HepG2 (cell line): Measurements from ENCODE around the gene SMURF1. TPM values are rescaled to one million over a fixed set of nuclear protein-coding genes. Genes with fewer than 3 reads are reported as not detected.

Experiments used
- GFI1 ChIP-seq: sonication (generic); formaldehyde crosslinking; IDR thresholded peaks from 2 replicates; pipeline ENCODE4 v1.5.0; 2020; ENCODE audit warnings: missing genetic modification reagents, mild to moderate bottlenecking, borderline replicate concordance
- KDM3A ChIP-seq: IDR thresholded peaks from 2 replicates; pipeline ENCODE4 v1.6.1; 2018; ENCODE audit warnings: low read depth, missing compliant biosample characterization
- KDM4B ChIP-seq: sonication (generic); formaldehyde crosslinking; IDR thresholded peaks from 2 replicates; pipeline ENCODE4 v1.4.0; 2020; ENCODE audit warnings: missing genetic modification reagents
- NFYC ChIP-seq: IDR thresholded peaks from 2 replicates; pipeline ENCODE4 v1.6.1; 2016; ENCODE audit warnings: missing genetic modification reagents, missing compliant biosample characterization
- PPARG ChIP-seq: conservative IDR thresholded peaks from 2 replicates; pipeline ENCODE4 v1.6.1; 2016; ENCODE audit warnings: missing biosample characterization, missing genetic modification reagents
- REPIN1 ChIP-seq: sonication (generic); formaldehyde crosslinking; IDR thresholded peaks from 2 replicates; pipeline ENCODE4 v1.8.0; 2022; ENCODE audit warnings: missing genetic modification reagents, low read depth, mild to moderate bottlenecking, borderline replicate concordance
- SIX1 ChIP-seq: sonication (generic); formaldehyde crosslinking; IDR thresholded peaks from 2 replicates; pipeline ENCODE4 v1.4.0; 2020; ENCODE audit warnings: missing genetic modification reagents, borderline replicate concordance
- SMAD3 ChIP-seq: sonication (generic); formaldehyde crosslinking; IDR thresholded peaks from 2 replicates; pipeline ENCODE4 v1.4.0; 2020; ENCODE audit warnings: missing genetic modification reagents
- TOPORS ChIP-seq: sonication (generic); formaldehyde crosslinking; IDR thresholded peaks from 2 replicates; pipeline ENCODE4 v1.8.0; 2023; ENCODE audit warnings: mild to moderate bottlenecking, missing genetic modification reagents
- ZNF143 ChIP-seq: sonication (generic); formaldehyde crosslinking; IDR thresholded peaks from 2 replicates; pipeline ENCODE4 v1.4.0; 2020; ENCODE audit warnings: missing genetic modification reagents
- ZNF317 ChIP-seq: sonication (generic); formaldehyde crosslinking; IDR thresholded peaks from 2 replicates; pipeline ENCODE4 v1.5.0; 2020; ENCODE audit warnings: mild to moderate bottlenecking, missing genetic modification reagents
- ZNF441 ChIP-seq: sonication (generic); formaldehyde crosslinking; IDR thresholded peaks from 2 replicates; pipeline ENCODE4 v1.7.0; 2021; ENCODE audit warnings: missing genetic modification reagents, borderline replicate concordance
- ZNF543 ChIP-seq: sonication (generic); formaldehyde crosslinking; IDR thresholded peaks from 2 replicates; pipeline ENCODE4 v1.4.0; 2020; ENCODE audit warnings: mild to moderate bottlenecking, missing genetic modification reagents
- ZNF766 ChIP-seq: sonication (generic); formaldehyde crosslinking; IDR thresholded peaks from 2 replicates; pipeline ENCODE4 v1.5.0; 2020; ENCODE audit warnings: missing genetic modification reagents, borderline replicate concordance
- polyA plus RNA-seq, 8 experiments: library from polyadenylated mRNA; depleted of rRNA in 3 of 8; stranded (reverse) in 7 of 8; unstranded in 1 of 8; fragments of >200 nt; fragmentation: Illumina TruSeq in 4 of 8; extraction: Trizol in 4 of 8; gene quantifications; 2 replicates each; pipeline versions ENCODE4 v1.2.1 to v1.2.3, GENCODE V29; 2011 to 2016; ENCODE audit warnings: low read depth in 4 of 8, missing spikeins in 1 of 8, mixed read lengths in 1 of 8; ENCODE audit not compliant: insufficient read depth in 1 of 8
- total RNA-seq, 5 experiments: library from RNA; depleted of rRNA; stranded (reverse); fragments of >200 nt; fragmentation: Illumina TruSeq; extraction: Trizol; gene quantifications; 2 replicates each; pipeline ENCODE4 v1.2.3, GENCODE V29; 2016; ENCODE audit warnings: low read depth in 1 of 5
- TF ChIP-seq, protein P1 (sequence below), 2 experiments: sonication (generic) in 1 of 2; formaldehyde crosslinking in 1 of 2; IDR thresholded peaks; 2 replicates each; pipeline versions ENCODE4 v1.4.0 to v1.6.1; 2016 to 2020; ENCODE audit warnings: borderline replicate concordance in 1 of 2, low read depth in 1 of 2, mild to moderate bottlenecking in 1 of 2, missing genetic modification reagents in 1 of 2
- TF ChIP-seq, protein P2 (sequence below): IDR thresholded peaks from 2 replicates; pipeline ENCODE4 v1.6.1; 2016; ENCODE audit warnings: missing compliant biosample characterization, missing genetic modification reagents, borderline replicate concordance
- TF ChIP-seq, protein P3 (sequence below): sonication (generic); formaldehyde crosslinking; IDR thresholded peaks from 2 replicates; pipeline ENCODE4 v1.8.0; 2022; ENCODE audit warnings: mild to moderate bottlenecking, missing genetic modification reagents, borderline replicate concordance
- TF ChIP-seq, protein P4 (sequence below): sonication (generic); formaldehyde crosslinking; IDR thresholded peaks from 2 replicates; pipeline ENCODE4 v1.4.0; 2020; ENCODE audit warnings: missing genetic modification reagents
- TF ChIP-seq, protein P5 (sequence below): sonication (generic); formaldehyde crosslinking; IDR thresholded peaks from 2 replicates; pipeline ENCODE4 v1.4.0; 2020; ENCODE audit warnings: missing genetic modification reagents

Gene SMURF1
- total and polyA plus RNA-seq, 2 of the 13 experiments (the other 11 are each of a cell fraction or from before 2014, with no cell fraction given) = 8.3 to 11.1 TPM

DNA sequence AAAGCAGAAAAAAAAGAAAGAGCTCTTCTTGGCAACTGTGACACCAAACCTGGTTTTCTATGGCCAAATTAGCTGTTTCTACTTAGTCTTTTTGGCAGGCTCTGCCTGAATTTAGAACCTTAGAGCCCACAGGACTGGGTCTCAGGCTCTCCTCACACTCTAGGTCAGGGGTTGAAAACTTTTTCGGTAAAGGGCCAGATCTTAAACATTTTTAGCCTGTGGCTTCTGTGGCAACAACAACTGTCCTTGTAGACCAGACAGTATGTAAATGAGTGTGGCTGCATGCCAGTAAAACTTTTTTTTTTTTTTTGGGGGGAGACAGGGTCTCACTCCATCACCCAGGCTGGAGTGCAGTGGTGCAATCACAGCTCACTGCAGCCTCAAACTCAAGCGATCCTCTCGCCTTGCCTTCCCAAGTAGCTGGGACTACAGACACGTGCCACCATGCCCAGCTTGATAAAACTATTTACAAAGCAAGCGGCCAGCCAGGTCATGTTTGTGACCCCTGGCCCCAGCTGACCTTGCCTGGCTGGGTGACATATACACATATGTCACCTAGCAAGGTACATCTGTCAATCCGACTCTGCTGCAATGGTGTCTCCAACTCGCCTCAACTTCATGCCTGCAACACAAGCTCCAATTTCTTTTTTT is 46.6 kb upstream of the SMURF1 start (continued):
- TF ChIP-seq, protein P1, sequence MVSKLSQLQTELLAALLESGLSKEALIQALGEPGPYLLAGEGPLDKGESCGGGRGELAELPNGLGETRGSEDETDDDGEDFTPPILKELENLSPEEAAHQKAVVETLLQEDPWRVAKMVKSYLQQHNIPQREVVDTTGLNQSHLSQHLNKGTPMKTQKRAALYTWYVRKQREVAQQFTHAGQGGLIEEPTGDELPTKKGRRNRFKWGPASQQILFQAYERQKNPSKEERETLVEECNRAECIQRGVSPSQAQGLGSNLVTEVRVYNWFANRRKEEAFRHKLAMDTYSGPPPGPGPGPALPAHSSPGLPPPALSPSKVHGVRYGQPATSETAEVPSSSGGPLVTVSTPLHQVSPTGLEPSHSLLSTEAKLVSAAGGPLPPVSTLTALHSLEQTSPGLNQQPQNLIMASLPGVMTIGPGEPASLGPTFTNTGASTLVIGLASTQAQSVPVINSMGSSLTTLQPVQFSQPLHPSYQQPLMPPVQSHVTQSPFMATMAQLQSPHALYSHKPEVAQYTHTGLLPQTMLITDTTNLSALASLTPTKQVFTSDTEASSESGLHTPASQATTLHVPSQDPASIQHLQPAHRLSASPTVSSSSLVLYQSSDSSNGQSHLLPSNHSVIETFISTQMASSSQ (IDR thresholded peaks at IDR 0.05; ENCODE audit: low read depth) = no peak
- TF ChIP-seq, protein P1 (CRISPR knock-in tag; IDR thresholded peaks at IDR 0.05; ENCODE audit: borderline replicate concordance) = no peak
- TF ChIP-seq ZNF441 (CRISPR knock-in tag) (peak; percentile 77; the same call in 1 of the 2 replicates), TOPORS (CRISPR knock-in tag) (peak; percentile 80; the same call in 1 of the 2 replicates), NFYC (CRISPR knock-in tag) (no peak), KDM4B (CRISPR knock-in tag) (peak; percentile 78; the same call in 1 of the 2 replicates), ZNF317 (CRISPR knock-in tag) (0 out of 2 replicates have a peak, but pooled peaks have one; percentile 20), GFI1 (CRISPR knock-in tag) (peak; percentile 94), ZNF766 (CRISPR knock-in tag) (peak; percentile 53; the same call in 1 of the 2 replicates), KDM3A (CRISPR knock-in tag) (peak; percentile 42; the same call in 1 of the 2 replicates), SMAD3 (CRISPR knock-in tag) (peak; percentile 86; the same call in 1 of the 2 replicates), ZNF143 (CRISPR knock-in tag) (peak; percentile 15; the same call in 1 of the 2 replicates), SIX1 (CRISPR knock-in tag) (peak; percentile 53; the same call in 1 of the 2 replicates), PPARG (CRISPR knock-in tag) (peak; percentile 80), ZNF543 (CRISPR knock-in tag) (no peak), REPIN1 (CRISPR knock-in tag) (peak; percentile 92)
- TF ChIP-seq, protein P2, sequence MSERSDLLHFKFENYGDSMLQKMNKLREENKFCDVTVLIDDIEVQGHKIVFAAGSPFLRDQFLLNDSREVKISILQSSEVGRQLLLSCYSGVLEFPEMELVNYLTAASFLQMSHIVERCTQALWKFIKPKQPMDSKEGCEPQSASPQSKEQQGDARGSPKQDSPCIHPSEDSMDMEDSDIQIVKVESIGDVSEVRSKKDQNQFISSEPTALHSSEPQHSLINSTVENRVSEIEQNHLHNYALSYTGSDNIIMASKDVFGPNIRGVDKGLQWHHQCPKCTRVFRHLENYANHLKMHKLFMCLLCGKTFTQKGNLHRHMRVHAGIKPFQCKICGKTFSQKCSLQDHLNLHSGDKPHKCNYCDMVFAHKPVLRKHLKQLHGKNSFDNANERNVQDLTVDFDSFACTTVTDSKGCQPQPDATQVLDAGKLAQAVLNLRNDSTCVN = 0 out of 2 replicates have a peak, but pooled peaks have one; percentile 31
- TF ChIP-seq, protein P3, sequence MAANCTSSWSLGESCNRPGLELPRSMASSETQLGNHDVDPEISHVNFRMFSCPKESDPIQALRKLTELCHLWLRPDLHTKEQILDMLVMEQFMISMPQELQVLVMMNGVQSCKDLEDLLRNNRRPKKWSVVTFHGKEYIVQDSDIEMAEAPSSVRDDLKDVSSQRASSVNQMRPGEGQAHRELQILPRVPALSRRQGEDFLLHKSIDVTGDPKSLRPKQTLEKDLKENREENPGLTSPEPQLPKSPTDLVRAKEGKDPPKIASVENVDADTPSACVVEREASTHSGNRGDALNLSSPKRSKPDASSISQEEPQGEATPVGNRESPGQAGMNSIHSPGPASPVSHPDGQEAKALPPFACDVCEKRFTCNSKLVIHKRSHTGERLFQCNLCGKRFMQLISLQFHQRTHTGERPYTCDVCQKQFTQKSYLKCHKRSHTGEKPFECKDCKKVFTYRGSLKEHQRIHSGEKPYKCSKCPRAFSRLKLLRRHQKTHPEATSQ (CRISPR knock-in tag) = 0 out of 2 replicates have a peak, but pooled peaks have one; percentile 34
- TF ChIP-seq, protein P4, sequence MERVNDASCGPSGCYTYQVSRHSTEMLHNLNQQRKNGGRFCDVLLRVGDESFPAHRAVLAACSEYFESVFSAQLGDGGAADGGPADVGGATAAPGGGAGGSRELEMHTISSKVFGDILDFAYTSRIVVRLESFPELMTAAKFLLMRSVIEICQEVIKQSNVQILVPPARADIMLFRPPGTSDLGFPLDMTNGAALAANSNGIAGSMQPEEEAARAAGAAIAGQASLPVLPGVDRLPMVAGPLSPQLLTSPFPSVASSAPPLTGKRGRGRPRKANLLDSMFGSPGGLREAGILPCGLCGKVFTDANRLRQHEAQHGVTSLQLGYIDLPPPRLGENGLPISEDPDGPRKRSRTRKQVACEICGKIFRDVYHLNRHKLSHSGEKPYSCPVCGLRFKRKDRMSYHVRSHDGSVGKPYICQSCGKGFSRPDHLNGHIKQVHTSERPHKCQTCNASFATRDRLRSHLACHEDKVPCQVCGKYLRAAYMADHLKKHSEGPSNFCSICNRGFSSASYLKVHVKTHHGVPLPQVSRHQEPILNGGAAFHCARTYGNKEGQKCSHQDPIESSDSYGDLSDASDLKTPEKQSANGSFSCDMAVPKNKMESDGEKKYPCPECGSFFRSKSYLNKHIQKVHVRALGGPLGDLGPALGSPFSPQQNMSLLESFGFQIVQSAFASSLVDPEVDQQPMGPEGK (CRISPR knock-in tag) = peak; percentile 42; the same call in 1 of the 2 replicates
- TF ChIP-seq, protein P5, sequence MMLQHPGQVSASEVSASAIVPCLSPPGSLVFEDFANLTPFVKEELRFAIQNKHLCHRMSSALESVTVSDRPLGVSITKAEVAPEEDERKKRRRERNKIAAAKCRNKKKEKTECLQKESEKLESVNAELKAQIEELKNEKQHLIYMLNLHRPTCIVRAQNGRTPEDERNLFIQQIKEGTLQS = no peak
